GM10248 (cell line): ENCODE data around the gene GART.
A peak's percentile ranks its signal among the peaks of the same experiment; 100 is the strongest.

ENCODE experiments used
- CTCF ChIA-PET: fragments of 300-600 bp; sonication (Branson Sonifier 250); formaldehyde crosslinking; extraction: SDS; loops from one replicate; lab custom pipeline; 2021; ENCODE audit warnings: antibody characterized with exemption; lab: Yijun Ruan, JAX
- POLR2A ChIA-PET: fragments of 350-650 bp; sonication (Branson Sonifier 250); formaldehyde crosslinking; extraction: SDS; loops from one replicate; lab custom pipeline; 2020; ENCODE audit warnings: antibody characterized with exemption; lab: Yijun Ruan, JAX
- DNase-seq: peaks from one replicate; pipeline ENCODE4 v3.0.0; 2012; ENCODE audit errors: extremely low spot score
- CTCF ChIP-seq: IDR thresholded peaks from 2 replicates; pipeline ENCODE4 v1.5.1; 2012; ENCODE audit warnings: mild to moderate bottlenecking, low read depth; ENCODE audit errors: extremely low read depth, missing control alignments, control extremely low read depth

The GART gene

DNA sequence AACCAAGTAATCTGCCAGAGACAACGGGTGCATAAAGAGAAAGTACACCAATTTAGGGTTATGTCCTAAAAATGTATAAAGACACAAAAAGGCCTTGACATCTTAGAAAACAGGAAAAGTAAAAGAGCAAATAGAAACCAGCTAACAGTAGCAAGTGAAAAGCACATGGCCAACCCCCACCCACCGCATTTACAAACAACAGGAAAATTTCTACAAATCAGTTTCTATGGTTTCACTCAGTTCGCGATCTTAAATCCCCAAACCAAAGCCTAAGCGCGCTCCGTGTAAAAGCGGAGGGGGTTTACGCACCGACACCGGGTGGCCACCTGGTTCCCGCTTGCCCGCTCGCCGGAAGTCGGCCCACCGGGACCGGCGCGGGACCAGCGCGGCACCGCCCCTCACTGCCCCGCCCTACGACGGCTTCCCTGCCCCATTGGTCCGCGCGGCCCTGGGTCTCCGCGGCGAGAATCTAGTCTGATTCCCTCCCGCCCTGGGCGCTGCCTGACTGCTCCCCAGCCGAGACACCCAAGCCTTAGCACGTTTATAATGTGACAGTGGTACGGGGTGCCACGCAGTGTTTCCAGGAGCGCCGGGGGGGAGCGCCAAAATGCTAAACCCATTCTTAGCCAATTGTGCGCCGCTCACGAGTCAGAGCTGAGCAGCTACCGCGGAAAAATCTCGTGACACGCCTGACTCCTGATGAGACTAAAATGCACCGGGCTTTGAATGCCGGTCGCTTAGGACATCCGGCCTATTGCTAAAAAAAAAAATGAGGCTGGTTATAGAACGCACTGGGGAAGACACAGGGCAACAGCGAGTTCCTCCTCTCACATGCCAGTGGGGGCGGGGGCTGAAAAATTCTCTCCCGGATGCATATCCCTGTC lies at the start of gene GART:
TSS of gene GART (minus strand) at position 362 of the 884 bp plus-strand sequence. CDS start 2,802 bp downstream, outside the sequence.
- TF ChIP-seq CTCF = no peak
- DNase-seq = peak; percentile 84
- CTCF ChIA-PET = interaction anchor here (1.7 kb wide), 1 partner anchor 64 kb away, joined by 4 read pairs; no protein-coding TSS in a partner anchor
- POLR2A ChIA-PET = interaction anchor here (1.5 kb wide), 1 partner anchor 15 kb away, joined by 4 read pairs; no protein-coding TSS in a partner anchor

DNA sequence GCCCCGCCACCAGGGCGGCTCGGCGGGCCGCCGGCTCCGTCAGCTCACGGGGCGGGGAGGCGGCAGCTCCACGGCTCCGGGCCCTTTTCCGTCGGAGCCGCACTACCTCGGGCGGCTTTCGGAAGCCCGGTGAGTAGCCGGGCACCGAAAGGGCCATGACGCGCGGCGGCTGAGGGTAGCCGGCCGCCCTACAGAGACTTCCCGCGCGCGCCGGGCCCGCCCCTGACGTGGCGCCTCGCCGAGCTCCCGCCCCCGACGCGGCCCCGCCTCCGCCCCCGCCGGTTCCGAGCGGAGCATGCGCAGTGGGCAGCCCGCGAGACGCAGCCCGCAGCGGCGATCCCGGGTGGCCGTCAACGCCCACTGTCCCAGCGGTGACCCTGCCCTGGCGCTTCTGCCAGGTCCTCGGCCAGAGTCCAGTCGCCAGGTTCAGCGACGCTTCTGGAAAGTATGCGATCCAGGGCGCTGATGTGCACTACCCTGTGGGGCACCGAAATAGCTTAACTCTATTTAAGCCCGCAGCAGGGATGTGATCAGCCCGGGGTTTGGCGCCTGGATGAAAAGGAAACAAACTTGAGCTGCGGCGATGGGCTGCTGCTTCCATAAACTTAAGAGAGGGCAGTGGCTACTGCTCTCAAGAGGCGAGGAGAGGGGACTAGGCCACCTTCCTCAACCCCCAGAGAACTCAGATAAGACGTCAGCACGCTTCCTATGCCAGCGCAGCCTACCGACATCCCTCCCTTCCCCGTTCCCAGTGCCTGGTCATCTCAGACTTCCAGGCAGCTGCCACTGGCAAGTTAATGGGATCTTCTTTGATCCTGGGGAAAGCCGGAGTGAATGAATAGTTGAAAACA lies 46.8 kb upstream of the GART start, which contains the start of gene DONSON:
TSS of gene DONSON (minus strand) at position 200 of the 851 bp plus-strand sequence. CDS start at position 157, 43 bp downstream.
- peak; percentile 99 for DNase-seq
- TF ChIP-seq CTCF = no peak
- POLR2A ChIA-PET = interaction anchor here (0.5 to 1.0 kb wide), 9 partner anchors 14 to 690 kb away, joined by 3 to 7 read pairs (median 3); partner anchors contain the start of genes SON and TMEM50B
- CTCF ChIA-PET = interaction anchor here (0.8 to 7.8 kb wide), 12 partner anchors 8 to 392 kb away, joined by 3 to 100 read pairs (median 3); no protein-coding TSS in a partner anchor

GRCh38 chr21:33587792-33588484 lies 46.0 kb upstream of the GART start:
- peak; percentile 2 for TF ChIP-seq CTCF
- DNase-seq = peak; percentile 48
- CTCF ChIA-PET = interaction anchor here (0.8 to 7.8 kb wide), 7 partner anchors 9 to 74 kb away, joined by 3 to 100 read pairs (median 3); no protein-coding TSS in a partner anchor
- POLR2A ChIA-PET = interaction anchor here (0.9 to 1.0 kb wide), 5 partner anchors 14 to 120 kb away, joined by 3 to 6 read pairs (median 3); partner anchors contain the start of genes SON and TMEM50B

GRCh38 chr21:33586927-33587326 lies 45.0 kb upstream of the GART start:
- DNase-seq = no peak
- POLR2A ChIA-PET = no interaction called here
- no peak for TF ChIP-seq CTCF

DNA sequence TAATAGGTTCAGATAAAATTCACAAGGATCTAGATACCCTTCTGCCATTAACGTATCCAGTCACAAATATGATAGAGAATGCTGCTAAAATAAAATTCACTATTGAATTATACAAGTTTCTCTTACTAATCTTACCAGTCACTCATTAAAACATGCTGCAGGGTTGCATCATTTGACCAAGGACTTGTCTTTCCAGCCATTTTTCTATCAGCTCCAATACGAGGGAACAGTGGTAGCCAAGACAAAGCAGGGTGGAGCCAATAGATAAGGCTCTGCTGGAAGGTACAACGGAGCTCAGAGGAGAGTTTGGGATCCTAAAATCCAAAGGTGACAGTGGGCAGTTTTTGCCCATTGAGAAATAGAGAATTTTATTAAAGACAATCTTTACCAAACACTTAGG lies 42.5 kb upstream of the GART start:
- TF ChIP-seq CTCF = no peak
- CTCF ChIA-PET = interaction anchor here (2.1 kb wide), 1 partner anchor 21 kb away, joined by 11 read pairs; no protein-coding TSS in a partner anchor
- POLR2A ChIA-PET = no interaction called here
- DNase-seq = no peak

More at GRCh38 chr21:33586927-33587326, 45.0 kb upstream of the GART start:
- CTCF ChIA-PET = no interaction called here
